Hepatocyte (in vitro differentiated cells): ENCODE measurements around the gene EPC1. TPM values are rescaled to one million over a fixed set of nuclear protein-coding genes. Genes with fewer than 3 reads are reported as not detected.

Experiments
- DNase-seq: peaks from one replicate; pipeline ENCODE4 v3.0.0-alpha.2; 2016; ENCODE audit warnings: low spot score
- H2AFZ ChIP-seq: fragments of 200-600 bp; sonication (generic); 2 replicates; pipeline ENCODE4 v1.6.0; 2016; ENCODE audit warnings: antibody characterized with exemption, mild to moderate bottlenecking
- H3K27ac ChIP-seq: fragments of 200-600 bp; sonication (generic); 2 replicates; pipeline ENCODE4 v1.5.1; 2016; ENCODE audit warnings: mild to moderate bottlenecking
- H3K27me3 ChIP-seq: fragments of 200-600 bp; sonication (generic); 2 replicates; pipeline ENCODE4 v1.6.1; 2016
- H3K36me3 ChIP-seq: fragments of 200-600 bp; sonication (generic); replicated peaks from 2 replicates; pipeline ENCODE4 v1.5.1; 2016; ENCODE audit warnings: low read depth; ENCODE audit not compliant: insufficient read depth
- H3K4me1 ChIP-seq: fragments of 200-600 bp; sonication (generic); 2 replicates; pipeline ENCODE4 v1.5.1; 2016; ENCODE audit warnings: mild to moderate bottlenecking, moderate library complexity; ENCODE audit not compliant: insufficient read depth
- H3K4me2 ChIP-seq: fragments of 200-600 bp; sonication (generic); 2 replicates; pipeline ENCODE4 v1.6.0; 2016
- H3K4me3 ChIP-seq: fragments of 200-600 bp; sonication (generic); 2 replicates; pipeline ENCODE4 v1.5.1; 2016; ENCODE audit warnings: mild to moderate bottlenecking
- H3K79me2 ChIP-seq: fragments of 200-600 bp; sonication (generic); 2 replicates; pipeline ENCODE4 v1.6.0; 2017; ENCODE audit warnings: mild to moderate bottlenecking
- H3K9me2 ChIP-seq: fragments of 200-600 bp; sonication (generic); replicated peaks from 2 replicates; pipeline ENCODE4 v1.6.0; 2017; ENCODE audit warnings: mild to moderate bottlenecking; ENCODE audit not compliant: insufficient read depth
- H3K9me3 ChIP-seq: fragments of 200-600 bp; sonication (generic); 2 replicates; pipeline ENCODE4 v1.5.1; 2016; ENCODE audit warnings: low read depth, mild to moderate bottlenecking
- H4K20me1 ChIP-seq: fragments of 200-600 bp; sonication (generic); 2 replicates; pipeline ENCODE4 v1.6.0; 2016; ENCODE audit warnings: mild to moderate bottlenecking; ENCODE audit not compliant: insufficient read depth, poor library complexity, severe bottlenecking
- EZH2 ChIP-seq: fragments of 200-600 bp; sonication (generic); IDR thresholded peaks from 2 replicates; pipeline ENCODE4 v1.6.1; 2016; ENCODE audit warnings: antibody characterized with exemption, mild to moderate bottlenecking, borderline replicate concordance
- EZH2phosphoT487 ChIP-seq: fragments of 200-600 bp; sonication (generic); IDR thresholded peaks from one replicate; pipeline ENCODE4 v1.6.1; 2018; ENCODE audit warnings: antibody characterized with exemption, mild to moderate bottlenecking, low read depth, moderate library complexity; ENCODE audit not compliant: unreplicated experiment, severe bottlenecking
- WGBS: methylation state at CpG from one replicate; pipeline ENCODE4 v1.1.6; 2016; ENCODE audit warnings: low lambda C conversion rate; ENCODE audit errors: missing lambda C conversion rate; 5-methylcytosine and 5-hydroxymethylcytosine counted together
- polyA plus RNA-seq: library from polyadenylated mRNA; unstranded; fragments of >200 nt; fragmentation: Nextera tagmentation; extraction: Ambion mirVana; gene quantifications from 2 replicates; pipeline ENCODE4 v1.2.1, GENCODE V29; 2016
- total RNA-seq: library from RNA; depleted of rRNA; stranded (reverse); fragments of >200 nt; gene quantifications from 2 replicates; pipeline ENCODE4 v1.2.3, GENCODE V29; 2014
- TF ChIP-seq, protein P1 (sequence below): fragments of 200-600 bp; sonication (generic); IDR thresholded peaks from 2 replicates; pipeline ENCODE4 v1.5.1; 2016; ENCODE audit warnings: antibody characterized with exemption, mild to moderate bottlenecking; ENCODE audit not compliant: poor library complexity

EPC1 gene
- total and polyA plus RNA-seq, 2 experiments from 2014 or later: 19.4 to 36.3 TPM

DNA sequence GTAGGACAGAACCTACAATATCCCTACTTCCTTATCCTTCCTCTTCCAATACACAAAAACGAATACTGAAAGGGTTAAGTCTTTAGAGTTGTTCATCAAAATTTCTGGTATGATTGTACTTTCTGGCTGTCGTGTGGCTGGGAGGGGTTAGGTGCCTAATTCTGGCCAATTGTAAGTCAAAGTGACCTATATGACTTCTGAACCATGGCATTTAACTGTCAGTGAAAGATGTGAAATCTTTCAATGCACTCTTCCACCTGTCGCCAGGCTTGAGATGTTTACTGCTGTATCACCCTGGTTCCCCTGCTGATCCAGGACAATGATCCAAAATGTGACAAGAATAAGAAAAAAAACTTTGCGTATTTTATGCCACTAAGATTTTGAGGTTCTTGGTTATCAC lies 20.8 kb downstream of the EPC1 start:
- Histone ChIP-seq H3K4me1 (peaks cover 20% of the 10 kb centered on the region), H3K9me2 (no peaks in the 10 kb centered on the region), H3K27ac (no peak overlapping the region), H3K9me3 (no peaks in the 10 kb centered on the region), H3K4me3 (no peak overlapping the region), H3K27me3 (no peaks in the 10 kb centered on the region), H3K4me2 (peak overlapping the region; percentile 7), H3K79me2 (peaks cover 100% of the 10 kb centered on the region), H3K36me3 (no peaks in the 10 kb centered on the region), H2AFZ (no peak overlapping the region), H4K20me1 (peaks cover 99% of the 10 kb centered on the region)
- DNase-seq: no peak
- WGBS: 82% methylated on average over 4 of the region's 4 CpGs
- no peak for TF ChIP-seq EZH2phosphoT487
- no peak for TF ChIP-seq EZH2
- TF ChIP-seq, protein P1, sequence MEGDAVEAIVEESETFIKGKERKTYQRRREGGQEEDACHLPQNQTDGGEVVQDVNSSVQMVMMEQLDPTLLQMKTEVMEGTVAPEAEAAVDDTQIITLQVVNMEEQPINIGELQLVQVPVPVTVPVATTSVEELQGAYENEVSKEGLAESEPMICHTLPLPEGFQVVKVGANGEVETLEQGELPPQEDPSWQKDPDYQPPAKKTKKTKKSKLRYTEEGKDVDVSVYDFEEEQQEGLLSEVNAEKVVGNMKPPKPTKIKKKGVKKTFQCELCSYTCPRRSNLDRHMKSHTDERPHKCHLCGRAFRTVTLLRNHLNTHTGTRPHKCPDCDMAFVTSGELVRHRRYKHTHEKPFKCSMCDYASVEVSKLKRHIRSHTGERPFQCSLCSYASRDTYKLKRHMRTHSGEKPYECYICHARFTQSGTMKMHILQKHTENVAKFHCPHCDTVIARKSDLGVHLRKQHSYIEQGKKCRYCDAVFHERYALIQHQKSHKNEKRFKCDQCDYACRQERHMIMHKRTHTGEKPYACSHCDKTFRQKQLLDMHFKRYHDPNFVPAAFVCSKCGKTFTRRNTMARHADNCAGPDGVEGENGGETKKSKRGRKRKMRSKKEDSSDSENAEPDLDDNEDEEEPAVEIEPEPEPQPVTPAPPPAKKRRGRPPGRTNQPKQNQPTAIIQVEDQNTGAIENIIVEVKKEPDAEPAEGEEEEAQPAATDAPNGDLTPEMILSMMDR: no peak

DNA sequence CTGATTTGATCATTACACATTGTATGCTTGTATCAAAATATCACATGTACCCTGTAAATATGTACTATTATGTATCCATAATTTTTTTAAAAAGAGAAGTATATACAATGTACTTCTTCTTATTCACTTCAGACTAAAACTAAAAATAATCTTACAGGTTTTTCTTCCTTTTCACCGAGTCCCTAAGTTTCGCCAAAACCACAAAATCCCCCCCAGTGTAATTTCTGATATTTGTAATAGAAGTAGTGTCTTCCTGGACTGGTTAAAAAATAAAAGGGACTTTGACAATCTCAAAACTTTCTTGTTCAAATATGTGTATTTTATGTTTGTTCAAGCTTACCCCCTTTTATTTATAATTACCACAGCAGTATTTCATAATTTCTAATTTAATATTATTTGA lies 23.9 kb downstream of the EPC1 start:
- Histone ChIP-seq H3K27me3 (no peaks in the 10 kb centered on the region), H3K4me3 (no peak overlapping the region), H3K9me3 (no peaks in the 10 kb centered on the region), H3K27ac (no peak overlapping the region), H3K4me1 (peaks cover 14% of the 10 kb centered on the region), H4K20me1 (peaks cover 99% of the 10 kb centered on the region), H3K36me3 (no peaks in the 10 kb centered on the region), H3K9me2 (no peaks in the 10 kb centered on the region), H3K4me2 (no peak overlapping the region), H2AFZ (no peak overlapping the region), H3K79me2 (peaks cover 100% of the 10 kb centered on the region)
- TF ChIP-seq EZH2 (no peak), EZH2phosphoT487 (no peak)
- TF ChIP-seq, protein P1: no peak
- DNase-seq: no peak
- 97% methylated on average over 2 of the region's 2 CpGs for WGBS

DNA sequence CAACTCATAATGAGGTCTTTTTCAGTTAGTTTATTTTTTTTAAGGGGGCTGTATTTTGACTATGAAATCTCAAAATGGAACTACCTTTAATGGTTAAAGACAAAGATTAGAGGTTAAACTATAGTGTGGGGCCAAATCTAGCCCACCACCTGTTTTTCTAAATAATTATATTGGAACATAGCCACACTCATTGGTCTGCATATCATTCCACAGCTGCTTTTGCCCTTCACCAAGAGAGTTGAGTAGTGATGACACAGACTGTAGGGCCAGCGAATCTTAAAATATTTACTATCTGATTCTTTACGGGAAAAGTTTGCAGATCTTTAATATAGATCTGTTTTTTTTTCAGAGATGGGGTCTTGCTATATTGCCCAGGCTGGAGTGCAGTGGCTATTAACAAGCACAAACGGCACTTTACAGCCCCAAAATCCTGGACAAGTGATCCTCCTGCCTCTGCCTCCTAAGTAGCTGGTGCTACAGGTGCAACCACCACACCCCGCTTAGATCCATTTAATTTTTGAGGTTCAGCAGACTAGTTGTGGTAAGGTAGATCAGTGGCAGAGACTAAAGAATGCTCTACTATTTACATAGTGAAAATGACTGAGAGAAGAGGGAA lies 25.8 kb downstream of the EPC1 start:
- WGBS: 98% methylated on average over 4 of the region's 4 CpGs
- Histone ChIP-seq H4K20me1 (peaks cover 99% of the 10 kb centered on the region), H3K27ac (no peak overlapping the region), H3K9me3 (no peaks in the 10 kb centered on the region), H3K79me2 (peaks cover 100% of the 10 kb centered on the region), H3K4me2 (no peak overlapping the region), H3K4me1 (peaks cover 4% of the 10 kb centered on the region), H3K9me2 (no peaks in the 10 kb centered on the region), H3K4me3 (no peak overlapping the region), H2AFZ (no peak overlapping the region), H3K36me3 (no peaks in the 10 kb centered on the region), H3K27me3 (no peaks in the 10 kb centered on the region)
- TF ChIP-seq, protein P1: no peak
- TF ChIP-seq EZH2 (no peak), EZH2phosphoT487 (no peak)
- no peak for DNase-seq

DNA sequence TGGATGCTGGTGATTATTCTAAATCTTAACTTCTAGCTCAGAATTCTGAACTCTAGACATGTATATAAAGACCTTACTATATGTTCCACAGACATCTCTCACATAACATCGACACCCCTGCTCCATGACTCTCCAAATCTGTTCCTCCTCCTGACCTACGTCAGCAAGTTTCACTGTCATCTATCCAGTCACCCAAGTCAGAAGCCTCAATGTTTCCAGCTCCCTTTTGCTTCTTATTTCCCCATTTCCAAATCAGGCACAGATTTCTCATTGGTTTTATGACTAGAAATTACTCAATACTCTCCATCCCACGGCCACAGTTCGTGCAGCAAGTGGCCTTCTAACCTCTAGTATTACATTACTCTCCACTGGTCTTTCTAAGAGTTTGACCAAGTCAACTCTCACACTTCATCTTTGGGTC lies 28.5 kb downstream of the EPC1 start:
- 92% methylated on average over 4 of the region's 4 CpGs for WGBS
- H3K4me2 ChIP-seq: no peak overlapping the region
- no peak overlapping the region for H2AFZ ChIP-seq
- no peak for DNase-seq
- H3K4me1 ChIP-seq: no peaks in the 10 kb centered on the region
- H3K9me3 ChIP-seq: no peaks in the 10 kb centered on the region
- H3K4me3 ChIP-seq: no peak overlapping the region
- peaks cover 99% of the 10 kb centered on the region for H4K20me1 ChIP-seq
- no peaks in the 10 kb centered on the region for H3K36me3 ChIP-seq
- TF ChIP-seq EZH2phosphoT487: no peak
- no peak for TF ChIP-seq EZH2
- TF ChIP-seq, protein P1: no peak
- H3K27me3 ChIP-seq: no peaks in the 10 kb centered on the region
- no peak overlapping the region for H3K27ac ChIP-seq
- no peaks in the 10 kb centered on the region for H3K9me2 ChIP-seq
- H3K79me2 ChIP-seq: peaks cover 100% of the 10 kb centered on the region
